Epidermal melanocyte (primary cell): ENCODE results near the gene INTS1.

ENCODE experiments used
- DNase-seq: peaks from one replicate; pipeline ENCODE4 v3.0.0; 2011; ENCODE audit warnings: low spot score; ENCODE audit not compliant: insufficient read length

INTS1 gene

DNA sequence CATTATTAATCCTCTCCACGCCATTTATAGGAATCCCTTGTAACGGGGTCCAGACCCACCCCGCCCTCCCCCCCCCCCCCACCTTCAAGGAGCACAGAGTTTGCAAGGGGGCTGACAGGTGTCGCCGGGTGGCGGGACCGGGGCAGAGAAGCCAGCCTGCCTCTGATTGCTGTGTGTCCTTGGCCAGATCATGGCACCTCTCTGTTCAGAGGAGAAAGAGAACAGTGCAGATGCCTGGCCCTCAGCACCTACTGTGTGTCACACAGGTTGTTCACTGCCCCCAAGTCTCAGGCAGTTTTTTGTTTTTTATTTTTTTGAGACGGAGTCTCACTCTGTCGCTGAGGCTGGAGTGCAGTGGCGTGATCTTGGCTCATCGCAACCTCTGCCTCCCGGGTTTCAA lies 39.5 kb downstream of the INTS1 start:
- DNase-seq = no peak

DNA sequence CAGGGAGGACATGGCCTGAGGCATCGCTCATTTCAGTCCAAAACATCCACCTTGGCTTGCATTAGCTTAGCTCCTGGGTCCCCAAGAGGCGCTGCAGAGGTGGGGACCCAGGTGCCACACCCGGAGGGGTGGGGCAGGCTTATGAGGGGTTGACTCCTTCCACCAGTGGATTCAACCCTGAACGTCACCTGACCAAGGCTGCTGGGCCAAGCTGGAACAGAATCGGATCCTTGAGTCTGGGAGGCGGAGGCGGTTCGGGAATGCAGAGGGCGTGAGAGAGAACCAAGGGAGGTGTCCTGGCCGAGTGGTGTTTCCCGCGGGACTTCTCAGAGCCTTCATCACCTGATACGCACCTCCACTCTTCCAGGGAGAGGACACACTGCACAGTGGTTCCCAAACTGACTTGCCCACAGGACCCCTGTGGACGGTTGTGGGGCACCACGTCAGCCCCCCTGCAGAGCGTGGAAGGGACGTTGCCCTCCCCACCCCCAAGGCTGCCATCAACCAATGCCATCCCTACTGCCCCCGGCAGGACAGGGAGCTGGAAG lies 40.4 kb downstream of the INTS1 start:
- DNase-seq = no peak

DNA sequence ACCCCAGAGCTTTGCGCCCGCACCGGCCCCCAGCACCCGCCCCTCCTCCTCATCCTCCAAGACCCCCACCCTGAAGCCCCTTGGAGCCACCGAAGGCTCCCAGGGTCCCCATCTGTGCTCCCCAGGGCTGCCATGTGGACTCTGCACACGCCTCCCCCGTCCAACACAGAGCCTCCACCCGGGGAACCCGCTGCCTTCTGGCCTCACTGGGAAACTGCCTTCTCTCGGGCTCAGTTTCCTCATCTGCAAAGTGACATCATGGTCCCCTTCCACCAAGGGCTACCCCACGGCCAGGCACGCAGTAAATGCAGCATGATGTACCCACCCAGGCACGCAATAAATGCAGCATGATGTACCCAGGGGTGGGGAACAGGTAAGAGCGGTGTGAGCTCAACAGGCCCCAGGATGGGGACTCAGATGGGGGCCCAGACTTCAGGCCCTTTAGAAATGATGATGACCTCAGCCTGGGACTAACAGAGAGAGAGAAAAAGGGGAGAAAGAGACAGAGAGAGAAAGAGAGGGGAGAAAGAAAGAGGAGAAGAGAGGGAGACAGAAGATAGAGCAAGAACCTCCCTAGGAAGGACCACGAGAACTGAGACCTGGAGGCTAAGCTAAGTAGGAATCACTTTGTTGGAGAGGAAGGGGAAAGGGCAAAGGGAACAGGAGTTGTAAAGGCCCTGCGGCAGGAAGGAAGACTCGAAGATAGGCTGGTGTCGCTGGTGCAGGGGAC lies 42.4 kb downstream of the INTS1 start:
- DNase-seq = no peak

DNA sequence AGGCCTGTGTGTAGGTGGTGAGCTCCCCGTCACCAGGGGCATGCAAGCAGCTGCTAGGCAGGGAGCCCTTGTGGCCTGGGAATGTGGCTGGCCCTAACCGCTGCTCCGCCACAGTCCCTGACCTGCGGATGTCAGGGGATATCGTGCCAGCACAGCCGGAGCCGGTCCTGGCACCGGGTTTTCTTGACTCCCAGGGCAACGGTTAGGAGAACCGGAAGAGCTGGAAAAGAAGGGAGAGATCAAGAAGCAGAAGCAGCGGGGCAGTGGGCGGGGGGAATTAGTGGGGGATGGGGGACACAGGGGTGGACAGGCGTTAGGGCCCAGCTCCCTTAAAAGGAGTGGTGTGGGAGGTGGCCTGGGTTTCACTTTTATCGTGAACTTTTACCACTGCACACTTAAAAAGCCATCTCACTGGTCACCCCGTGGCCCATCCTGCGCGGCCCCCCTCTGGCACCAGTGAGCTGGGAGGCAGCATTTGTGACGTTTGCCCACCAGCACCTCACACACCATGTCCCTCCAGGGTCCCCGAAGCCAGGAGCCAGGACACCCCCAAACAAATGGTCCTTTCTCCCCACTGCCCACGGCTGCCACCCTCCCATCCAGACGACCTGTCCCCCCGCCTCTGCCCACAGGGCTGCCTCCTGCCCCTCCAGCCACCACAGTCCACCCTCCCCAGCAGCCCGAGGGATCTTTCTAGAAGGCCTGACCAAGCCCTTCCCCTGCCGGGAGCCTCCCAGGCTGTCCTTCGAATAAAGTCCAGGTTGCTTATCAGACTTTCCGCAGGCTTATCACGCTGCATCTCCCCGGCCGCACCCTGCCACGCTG lies 43.2 kb downstream of the INTS1 start:
- peak; percentile 78 for DNase-seq

DNA sequence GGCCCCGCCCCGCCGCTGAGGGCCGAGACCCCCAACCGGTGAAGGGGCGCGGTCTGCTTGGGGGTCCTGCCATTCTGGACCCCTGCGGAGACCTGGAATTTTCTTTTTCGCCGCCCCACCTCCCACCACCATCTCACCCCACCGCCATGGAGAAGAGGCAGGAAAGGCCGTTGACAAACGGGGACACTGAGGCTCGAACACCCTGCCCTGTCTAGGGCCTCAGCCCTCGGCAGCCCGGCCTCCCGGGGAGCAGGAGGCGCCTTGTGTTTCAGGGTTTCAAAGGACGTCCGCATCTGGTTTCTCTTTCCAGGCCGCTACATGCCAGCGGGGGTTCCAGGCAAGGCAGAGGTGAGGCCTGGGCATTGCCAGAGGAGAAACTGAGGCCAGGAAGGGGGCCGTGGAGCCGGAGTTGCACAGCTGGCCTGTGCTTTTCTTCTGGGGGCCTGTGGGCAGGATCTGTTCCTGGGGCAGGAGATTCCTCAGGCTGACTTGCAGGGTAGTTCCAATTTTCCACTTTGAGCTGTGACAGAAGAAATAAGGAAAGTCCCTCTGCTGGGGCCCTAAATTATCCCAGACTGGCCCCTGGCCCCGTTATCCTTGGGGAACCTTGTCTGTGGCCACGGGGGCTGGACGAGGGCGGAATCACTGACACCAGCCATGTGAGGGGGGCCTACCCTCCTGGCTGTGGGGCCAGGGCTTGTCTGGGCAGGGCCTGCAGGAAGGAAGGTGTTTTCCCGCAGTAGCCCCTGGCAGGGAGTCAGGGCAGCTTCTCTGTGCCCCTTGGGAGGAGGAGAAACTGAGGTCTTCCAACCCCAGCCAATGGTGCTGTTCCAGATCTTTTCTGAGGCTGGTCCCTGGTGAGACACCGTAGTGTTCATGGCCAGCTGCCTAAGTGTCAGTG lies 44.0 kb downstream of the INTS1 start:
- no peak for DNase-seq

DNA sequence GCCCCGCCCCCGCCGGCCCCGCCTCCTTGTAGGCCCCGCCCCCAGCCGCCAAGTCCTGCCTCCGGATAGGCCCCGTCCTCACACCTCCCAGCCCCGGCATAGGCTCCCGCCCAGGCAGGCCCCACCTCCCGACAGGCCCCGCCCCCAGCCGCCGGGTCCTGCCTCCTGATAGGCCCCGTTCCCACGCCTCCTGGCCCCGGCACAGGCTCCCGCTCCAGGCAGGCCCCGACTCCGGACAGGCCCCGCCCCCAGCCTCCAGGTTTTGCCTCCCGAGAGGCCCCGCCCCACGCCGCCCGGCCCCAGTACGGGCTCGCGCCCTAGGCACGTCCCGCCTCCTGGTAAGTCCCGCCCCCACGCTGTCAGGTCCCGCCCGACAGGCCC lies 44.7 kb downstream of the INTS1 start:
- DNase-seq = peak; percentile 100

DNA sequence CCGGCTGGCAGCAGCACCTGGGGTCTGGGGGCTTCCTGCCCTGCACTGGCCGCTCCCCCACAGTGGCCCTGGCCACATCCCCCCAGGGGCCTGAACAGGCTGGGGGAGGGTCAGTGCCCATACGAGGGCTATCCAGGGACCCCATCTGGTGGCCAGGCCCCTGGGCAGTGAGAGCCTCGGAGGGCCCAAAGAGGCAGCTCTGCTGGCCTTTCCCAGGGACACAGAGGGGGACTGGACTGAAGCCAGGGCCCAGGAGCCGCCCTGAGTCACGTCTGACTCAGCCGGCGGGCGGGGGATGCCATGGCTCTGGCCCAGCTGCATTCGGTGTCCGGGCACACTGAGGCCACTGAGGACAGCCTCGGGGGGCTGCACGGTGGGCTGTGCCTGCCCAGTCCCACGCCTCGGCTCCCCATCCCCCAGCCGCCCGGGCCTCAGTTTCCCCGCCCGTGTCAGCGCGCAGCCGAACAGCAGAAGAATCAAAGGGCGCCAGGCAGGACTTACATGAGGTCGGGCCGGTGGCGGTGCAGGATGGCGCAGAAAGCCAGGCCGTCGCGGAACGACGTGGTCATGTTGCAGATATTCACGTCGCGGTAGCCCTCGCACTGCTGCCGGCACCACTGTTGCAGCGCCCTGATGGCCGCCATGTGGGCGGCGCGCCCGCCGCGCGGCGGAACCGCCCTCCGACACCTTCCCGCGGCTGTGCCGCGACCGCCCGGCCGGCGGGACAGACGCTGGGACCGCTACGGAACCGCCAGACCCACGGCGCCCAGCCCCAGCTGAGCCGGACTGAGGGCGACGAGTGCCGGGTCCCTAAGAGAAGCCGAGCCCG lies 45.3 kb downstream of the INTS1 start, which contains the start of gene MICALL2:
MICALL2 (minus strand) TSS at position 788 of the 829 bp plus-strand sequence; CDS start at position 644, 144 bp downstream.
- peak; percentile 87 for DNase-seq

DNA sequence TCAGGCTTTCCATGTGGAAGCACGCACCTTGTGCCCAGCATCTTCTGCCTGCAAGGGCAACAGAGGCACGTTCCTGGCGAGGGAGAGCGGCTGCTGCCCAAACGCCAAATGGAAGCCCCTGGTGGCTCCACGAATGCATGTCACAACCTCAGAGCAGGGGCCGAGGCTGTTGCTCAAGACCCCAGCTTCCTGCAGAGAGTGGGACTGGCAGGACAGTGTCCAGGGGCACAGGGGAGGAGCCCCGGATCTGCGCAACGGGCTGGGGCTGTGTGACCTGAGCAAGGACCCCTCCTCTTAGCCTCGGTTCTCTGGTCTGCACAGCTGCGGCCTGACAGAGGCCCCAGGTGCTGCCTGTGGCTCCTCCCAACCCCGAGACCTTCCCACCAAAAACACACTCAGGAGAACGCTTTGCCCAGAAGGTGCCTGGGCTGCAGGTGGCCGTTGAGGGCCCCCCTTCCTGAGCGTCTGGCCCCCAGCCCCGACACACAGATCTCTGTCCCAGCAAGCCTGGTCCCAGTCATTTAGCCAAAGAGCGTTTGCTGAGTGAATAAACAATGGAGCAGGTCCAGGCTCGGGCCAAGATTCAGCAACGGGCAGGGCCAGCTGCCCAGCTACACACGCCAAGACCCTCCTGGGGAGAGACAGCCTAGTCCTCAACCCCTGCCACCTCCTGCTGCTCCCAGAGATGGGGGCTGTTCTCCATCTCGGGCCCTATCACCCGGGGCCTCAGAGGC lies 46.1 kb downstream of the INTS1 start:
- DNase-seq = no peak

DNA sequence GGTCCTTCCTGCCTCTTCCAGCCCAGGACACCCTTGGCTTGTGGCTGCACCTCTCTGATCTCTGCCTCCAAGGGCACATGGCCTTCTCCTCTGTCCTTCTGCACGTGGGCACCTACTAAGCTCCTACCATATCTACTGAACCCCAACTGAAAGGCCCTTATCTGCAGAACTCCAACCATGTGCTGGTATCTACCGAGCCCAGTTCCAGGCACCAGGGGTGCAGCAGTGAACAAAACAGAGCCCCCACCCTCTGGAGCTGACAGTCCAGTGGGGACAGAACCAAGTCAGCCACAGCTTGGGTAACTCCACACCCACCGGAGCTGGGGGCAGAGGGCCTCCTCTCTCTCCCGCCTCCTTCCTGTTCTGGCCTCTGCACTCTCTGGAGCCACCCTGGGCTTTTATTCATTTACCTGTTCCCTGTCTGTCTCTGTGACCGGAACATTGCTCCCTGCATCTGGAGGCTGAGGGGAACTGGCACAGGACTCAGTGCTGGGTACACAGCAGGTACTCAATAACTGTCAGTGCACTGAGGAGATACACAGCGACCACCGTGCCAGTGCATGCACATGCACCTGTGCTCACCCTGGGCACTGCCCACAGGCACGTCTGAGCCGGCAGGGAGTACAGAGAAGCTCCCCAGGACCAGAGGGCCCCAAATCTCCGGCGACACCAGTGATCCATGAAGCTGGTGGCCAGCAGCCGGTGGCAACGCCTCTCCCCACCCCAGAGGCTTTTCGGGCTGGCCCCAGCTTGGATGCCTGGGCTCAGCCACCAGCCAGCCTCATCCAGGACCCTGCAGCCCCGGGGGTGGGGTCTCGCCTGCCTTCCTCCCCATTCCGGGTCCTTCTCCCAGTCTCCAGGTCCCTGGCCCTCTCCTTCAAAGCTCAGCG lies 46.9 kb downstream of the INTS1 start:
- no peak for DNase-seq

DNA sequence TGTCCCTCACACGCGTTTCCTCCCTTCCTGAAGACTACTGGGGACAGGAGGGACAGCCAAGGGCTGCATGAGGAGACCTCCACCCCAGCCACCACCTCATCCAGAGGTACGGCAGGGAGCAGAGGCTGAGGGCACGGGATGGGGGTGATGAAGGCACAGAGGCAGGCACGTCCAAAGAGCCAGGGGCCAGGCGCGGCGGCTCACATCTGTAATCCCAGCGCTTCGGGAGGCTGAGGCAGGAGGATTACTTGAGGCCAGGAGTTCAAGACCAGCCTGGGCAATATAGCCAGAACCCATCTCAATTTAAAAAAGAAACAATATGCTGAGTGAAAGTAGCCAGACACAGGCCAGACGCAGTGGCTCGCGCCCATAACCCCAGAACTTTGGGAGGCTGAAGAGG lies 48.2 kb downstream of the INTS1 start:
- no peak for DNase-seq

DNA sequence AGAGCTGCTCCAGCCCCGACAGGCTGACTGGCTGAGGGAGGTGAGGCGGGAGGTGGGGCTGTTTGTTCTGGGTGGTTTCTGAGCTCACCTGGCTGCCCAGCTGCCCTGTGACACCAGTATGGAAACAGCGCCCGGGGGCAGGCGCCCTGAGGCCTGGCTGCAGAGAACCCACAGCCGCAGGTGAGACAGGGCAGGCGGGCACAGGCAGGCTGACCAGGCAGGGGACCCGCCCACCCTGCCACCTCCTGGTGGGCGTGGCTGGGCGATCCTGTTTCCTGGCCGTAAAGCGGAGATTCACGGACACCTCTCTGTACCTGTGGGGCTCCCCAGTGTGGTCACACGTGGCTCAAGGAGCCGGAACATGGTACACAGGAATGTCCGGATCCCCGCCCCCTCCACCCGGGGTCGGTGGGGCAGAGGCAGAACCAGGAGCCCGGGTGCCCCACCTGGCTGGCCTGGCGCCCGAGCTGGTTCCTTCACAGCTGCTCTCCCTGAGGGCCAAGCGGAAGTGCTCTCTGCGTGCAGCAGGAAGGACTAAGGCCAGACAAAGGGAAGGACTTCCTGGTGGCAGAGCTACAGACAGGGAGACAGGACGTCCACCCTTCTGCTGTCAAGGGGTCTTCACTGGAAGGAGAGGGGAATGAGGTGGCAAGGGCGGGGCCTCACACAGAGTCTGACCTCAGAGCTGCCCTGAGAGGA lies 48.8 kb downstream of the INTS1 start:
- no peak for DNase-seq

DNA sequence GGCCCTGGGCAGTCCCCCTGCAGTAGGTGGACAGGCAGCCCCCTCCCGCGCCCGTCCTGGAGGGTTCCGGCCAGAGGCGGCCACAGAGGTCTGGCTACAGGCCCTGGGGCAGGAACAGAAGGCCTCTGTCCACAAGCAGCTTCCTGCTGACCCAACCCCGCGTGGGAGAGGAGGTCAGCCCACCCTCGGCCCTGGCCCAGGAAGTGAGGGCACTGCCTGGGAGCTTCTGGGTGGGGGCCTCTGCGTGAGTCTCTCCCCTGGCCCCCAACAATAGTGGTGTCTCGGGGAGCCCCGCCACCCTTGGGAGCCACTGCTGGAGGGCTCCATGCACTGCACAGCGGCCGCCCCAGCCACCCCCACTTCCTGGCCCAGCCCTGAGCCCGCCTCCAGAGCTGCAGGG lies 49.6 kb downstream of the INTS1 start:
- peak; percentile 69 for DNase-seq

DNA sequence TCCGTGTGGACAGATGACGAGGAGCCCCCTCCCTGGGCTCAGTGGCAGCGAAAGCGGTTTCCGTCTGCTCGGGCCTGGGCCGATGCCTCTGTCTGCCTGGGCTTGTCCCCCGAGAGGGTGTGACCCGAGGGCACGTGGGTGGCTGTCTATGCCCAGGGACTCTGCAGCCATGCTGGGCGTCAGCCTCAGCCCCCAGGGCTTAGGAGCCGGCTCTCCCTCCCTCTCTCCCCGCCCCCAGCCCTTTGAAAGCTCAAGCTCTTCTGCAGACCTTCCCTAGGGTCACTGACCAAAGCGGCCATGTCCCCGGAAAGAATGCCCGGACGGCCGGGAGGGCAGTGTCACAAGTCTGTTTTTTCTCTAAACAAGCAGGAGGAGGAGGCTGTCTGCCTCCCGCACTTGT lies 52.0 kb downstream of the INTS1 start:
- no peak for DNase-seq

DNA sequence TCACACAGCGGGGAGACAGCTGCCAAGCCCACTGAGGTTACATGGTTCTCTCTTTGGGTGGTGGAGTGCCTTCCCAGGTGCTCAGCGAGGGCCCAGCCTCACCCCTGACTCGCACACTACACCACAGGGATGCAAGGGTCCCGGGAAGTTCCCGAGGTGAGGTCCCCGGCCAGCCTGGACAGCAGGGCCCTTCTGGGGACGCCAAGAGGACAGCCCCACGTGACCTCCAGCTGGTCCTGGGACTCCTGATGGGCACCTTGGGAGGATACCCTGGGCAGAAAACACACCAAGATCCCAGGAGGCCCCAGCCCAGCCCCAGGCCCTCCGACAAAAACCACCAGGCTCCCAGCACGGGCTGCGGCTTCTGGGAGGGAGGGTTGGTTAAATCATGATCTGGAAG lies 53.2 kb downstream of the INTS1 start:
- no peak for DNase-seq

DNA sequence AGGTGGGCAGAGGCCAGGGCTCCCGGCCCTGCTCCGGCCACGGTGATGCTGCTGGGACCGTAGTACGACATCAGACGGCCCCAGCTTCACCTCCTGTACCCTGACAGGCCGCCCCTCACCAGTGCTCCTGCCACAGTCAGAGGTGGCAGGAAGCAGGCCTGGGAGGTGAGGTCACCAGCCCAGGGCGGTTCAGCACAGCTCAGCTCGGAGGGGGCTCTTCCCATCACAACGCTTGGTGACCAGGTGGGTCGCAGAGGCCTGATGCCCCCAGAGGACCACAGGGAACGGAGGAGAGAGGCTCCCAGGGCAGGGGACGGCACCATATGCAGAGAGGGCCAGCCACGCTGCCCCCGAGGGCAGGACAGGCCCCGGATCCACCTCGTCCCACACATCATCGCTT lies 53.8 kb downstream of the INTS1 start:
- no peak for DNase-seq

DNA sequence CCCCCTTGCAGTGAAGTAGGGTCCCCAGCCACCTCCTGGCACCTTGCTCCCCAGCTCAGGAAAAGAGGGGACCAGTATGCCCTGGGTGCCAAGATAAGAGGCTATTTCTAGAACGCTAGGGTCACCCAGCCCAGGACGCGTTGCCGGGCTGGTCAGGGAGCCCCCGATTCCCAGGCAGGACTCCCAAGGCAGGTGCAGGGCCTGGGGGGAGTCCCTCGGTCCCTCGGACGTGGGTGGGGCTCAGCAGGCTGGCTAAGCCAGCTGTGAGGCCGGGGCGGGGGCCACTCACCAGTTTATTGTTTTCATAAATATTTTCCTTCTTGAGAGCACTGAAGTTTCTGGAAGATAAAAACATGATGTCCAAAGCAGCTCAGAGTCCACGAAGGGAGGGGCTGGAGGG lies 54.2 kb downstream of the INTS1 start:
- DNase-seq = no peak

DNA sequence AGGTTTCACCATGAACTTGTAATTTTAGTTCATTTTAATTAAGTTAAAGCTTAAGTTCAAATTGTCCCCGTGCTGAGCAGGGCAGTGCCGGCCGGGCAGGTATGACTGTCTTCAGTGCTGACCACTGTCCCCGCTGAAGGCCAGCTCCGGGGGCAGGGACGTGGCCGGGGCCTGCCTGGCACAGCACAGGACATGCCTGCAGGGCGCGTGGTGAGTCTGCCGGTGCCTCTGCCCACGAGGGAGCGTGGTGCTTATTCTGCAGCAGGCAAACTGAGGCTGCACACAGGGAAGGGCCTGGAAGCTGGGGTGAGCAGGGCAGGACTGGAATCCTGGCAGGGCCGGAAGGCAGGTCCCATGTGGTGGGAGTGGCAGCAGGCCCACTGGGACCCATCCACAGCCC lies 54.7 kb downstream of the INTS1 start:
- DNase-seq = no peak

DNA sequence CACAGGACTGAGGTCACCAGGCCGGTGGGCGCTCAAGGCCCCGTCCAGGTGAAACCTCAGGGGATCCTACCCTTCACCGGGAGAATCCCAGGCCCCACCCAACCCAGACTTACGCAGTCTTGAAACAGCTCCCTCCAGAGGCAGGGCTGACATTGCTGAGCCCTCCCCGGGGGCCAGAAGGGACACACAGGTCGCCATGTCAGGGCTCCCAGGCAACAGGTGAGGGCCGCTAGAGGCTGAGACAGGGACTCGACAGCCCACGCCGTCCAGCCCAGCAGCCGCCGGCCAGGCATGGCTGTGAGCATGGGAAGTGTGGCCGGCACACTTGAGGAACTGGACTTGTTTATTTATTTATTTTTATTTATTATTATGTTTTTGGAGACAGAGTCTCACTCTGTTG lies 55.2 kb downstream of the INTS1 start:
- no peak for DNase-seq
